EL (cell line): ENCODE data around the gene CDK9.
A peak's percentile ranks its signal among the peaks of the same experiment; 100 is the strongest.
"Not testable (repeated sequence)": the region's sequence is repeated elsewhere in the genome, so short reads cannot be mapped to it uniquely, and the experiment has no call there.

Experiments
- DNase-seq: peaks from one replicate; pipeline ENCODE4 v3.0.0-alpha.2; 2016

The CDK9 gene

DNA sequence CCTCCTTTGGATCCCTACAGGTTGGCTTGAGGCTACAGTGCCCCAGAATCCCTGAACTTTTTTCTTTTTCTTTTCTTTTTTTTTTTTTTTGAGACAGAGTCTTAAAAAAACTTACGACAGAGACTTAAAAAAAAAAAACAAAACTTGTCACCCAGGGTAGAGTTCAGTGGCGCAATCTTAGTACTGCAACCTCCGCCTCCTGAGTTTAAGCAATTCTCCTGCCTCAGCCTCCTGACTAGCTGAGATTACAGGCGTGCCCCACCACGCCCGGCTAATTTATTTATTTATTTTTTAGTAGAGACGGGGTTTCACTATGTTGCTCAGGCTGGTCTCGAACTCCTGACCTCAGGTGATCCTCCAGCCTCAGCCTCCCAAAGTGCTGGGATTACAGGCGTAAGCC, 4.9 kb upstream of the CDK9 start:
- DNase-seq = not testable (repeated sequence)

DNA sequence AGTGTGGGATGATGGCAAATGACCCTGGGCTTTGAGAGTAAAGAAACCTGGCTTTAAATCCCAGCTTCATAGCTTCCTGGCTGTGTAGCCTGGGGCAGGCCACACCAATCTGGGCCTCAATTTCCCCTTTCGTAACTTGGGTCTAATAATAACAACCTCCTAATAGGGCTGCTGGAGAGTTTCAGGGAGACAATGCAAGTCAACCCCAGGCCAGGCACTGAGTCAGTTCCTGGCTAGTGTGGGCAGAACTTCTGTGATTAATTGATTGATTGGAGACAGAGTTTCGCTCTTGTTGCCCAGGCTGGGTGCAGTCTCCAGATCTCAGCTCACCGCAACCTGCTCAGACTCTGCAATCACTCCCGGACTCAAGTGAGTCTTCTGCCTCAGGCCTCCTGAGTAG, 4.0 kb upstream of the CDK9 start:
- no peak for DNase-seq

GRCh38 chr9:127783111-127784008, 2.5 kb upstream of the CDK9 start:
- no peak for DNase-seq

DNA sequence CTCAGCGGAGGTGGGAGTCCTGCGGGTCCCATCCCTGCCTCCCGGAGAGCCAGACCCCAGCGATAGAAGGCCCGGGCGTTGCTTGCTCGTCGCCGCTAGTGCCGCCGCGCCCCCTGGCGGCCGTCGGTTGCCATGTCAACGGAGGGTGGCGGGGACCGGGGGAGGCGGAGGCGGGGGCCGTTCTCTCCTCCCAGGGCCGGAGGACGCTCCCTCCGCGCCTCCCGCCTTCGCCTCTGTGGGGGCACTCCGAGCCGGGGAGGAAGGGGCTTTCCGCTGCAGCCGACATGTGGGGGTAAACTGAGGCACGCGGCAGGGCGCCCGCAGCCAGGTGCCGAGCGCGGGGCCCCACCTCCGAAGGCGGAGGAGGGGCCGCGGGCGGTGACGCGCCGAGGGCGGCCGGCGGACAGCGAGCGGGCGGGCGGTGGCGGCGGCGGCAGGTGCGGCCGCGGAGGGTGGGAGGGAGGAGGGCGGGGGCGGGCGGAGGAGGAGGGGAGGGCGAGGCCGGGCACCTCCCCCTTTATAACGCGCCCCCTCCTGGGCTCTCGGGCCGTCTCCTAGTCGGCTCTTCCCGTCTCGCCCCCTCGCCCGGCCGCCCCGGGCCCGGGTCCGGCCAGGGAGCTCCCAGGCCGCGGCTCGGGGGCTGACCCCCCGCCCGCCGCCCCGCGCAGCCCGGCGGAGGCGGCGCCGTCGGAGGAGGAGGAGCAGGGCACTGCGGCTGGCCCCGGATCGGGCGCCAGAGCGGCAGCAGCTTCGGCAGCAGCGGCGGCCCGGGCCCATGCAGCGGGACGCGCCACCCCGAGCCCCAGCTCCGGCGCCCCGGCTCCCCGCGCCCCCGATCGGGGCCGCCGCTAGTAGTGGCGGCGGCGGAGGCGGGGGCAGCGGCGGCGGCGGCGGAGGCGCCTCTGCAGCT, 556 bp upstream of the CDK9 start:
- DNase-seq = peak; percentile 81

DNA sequence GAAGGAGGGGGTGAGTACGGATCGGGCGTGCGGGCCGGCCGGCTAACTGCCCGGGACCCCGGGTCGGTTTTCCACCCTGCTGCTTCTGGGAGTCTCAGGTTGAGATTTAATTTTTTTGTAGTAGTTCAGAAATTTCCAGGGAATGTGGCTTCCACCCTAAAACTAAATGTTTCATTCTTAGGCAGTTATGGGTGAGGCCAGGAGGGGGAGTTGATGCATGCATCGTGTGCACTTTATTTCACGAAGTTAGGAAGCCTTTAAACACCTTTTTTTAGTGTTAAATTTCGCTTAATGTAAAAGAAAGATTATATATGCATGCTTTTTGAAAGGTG, 905 bp downstream of the CDK9 start:
- no peak for DNase-seq

DNA sequence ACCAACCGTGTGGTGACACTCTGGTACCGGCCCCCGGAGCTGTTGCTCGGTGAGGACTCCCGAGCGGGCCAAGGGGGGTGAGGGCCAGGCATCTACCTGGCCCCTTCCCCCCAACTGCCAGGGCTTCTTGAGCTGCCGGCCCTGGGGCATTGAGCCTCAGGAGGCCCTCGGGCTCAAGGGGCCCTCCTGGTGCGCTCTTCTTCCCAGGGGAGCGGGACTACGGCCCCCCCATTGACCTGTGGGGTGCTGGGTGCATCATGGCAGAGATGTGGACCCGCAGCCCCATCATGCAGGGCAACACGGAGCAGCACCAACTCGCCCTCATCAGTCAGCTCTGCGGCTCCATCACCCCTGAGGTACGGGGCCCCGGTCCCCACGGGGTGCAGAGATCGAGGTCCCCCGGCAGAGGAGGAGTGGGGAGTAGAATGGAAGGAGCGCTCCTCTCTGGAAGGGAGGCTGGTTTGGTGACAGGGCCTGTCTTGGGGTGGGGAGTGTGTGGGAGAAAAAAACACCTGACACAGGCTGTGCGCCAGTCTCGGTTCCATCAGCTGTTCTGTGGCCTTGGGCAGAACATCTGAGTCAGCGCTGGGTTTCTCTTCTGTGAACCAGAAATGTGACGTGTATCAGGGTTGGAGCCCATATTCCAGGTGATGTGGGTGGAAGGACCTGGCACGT, 2.6 kb downstream of the CDK9 start:
- no peak for DNase-seq

- DNase-seq = no peak
Observed at GRCh38 chr9:127789179-127789578, 3.3 kb downstream of the CDK9 start.

GRCh38 chr9:127790094-127790855, 4.4 kb downstream of the CDK9 start:
- no peak for DNase-seq

- DNase-seq = no peak
Observed at GRCh38 chr9:127791085-127791484, 5.3 kb downstream of the CDK9 start.

DNA sequence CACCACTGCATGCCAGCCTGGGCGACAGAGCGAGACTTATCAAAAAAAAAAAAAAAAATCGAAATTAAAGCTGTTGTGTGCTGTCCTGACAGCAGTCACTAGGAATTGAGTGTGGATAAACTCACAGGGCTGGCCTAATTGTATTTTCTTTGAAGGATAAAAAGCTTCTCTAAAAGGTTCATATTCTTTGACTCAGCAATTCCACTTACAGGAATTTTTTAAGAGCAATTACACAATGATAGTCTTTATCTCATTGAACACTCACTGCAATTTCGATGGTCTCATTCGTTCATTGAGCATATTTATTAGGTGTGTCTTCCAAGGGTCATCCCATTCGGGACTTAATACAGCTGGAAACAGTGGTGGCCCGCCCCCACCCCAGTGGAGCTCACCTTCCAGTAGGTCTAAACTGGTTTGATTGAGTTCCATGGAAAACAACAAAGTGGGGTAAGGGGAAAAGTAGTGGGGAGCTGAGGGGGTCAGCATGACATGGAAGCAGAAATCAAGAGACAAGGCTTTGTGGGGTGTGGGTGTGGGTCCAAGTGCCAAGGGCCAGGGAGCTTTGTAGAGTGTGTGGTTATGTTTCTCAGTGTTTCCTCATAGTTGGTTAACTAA, 6.7 kb downstream of the CDK9 start:
- DNase-seq = no peak

DNA sequence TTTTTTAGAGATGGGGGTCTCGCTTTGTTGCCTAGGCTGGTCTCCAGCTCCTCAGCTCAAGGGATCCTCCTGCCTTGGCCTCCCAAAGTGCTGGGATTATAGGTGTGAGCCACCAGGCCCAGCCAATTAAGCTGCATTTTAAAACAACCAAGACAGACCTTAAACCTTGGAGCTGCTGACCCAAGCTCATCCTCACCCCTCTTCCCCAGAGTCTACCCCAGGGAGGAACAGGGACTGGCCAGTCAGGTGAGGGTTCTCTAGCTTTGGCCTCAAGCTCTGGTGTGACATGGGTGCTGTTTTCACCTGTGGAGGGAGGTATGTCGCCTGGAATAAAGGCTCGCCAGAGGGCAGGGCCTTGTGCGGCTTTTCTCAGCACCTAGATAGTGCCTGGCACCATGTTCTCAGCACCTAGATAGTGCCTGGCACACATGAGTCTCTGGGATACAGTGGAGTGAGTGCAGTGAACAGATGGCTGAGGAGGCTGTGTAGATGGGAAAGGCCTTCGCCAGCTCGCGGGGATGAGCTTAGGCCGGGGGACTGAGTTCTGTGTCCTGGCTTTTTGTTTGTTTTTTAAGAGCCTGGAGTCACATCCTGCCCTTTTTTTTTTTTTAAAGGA, 7.4 kb downstream of the CDK9 start:
- DNase-seq = no peak

DNA sequence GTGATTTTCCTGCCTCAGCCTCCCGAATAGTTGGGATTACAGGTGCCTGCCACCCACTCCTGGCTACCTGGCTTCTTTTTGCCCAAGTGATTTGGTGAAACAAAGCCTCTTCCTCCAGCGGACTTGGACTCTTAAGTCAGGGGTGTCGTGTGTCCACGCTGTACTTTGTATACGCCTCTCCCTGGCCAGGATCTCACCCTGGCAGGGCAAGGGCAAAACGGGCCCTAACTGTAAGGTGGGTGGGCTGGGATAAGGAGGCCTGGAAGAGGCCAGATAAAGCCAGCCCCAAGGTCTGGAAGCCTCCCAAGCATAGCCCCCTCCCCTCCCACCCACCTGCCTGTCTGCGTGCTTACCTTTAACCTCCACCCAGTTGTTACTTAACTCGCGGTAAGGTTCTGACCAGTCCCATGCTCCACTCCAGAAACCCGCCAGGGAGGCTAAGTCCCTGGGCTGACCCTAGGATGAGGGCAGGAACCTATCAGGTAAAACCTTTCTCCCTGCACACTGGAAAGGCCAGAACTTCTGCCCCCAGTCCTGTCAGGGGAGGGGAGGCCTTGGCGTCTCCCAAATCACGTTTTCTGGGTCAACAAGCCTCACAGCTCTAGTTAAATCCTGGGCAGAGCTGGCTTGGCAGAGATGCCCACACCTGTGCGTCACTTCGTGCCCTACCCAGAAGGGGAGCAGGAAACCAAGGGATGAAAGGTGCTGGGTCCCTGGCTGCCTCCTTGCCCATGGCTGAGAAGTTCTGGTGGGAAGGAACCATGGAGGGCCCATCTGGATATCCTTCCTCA, 8.4 kb downstream of the CDK9 start:
- DNase-seq = no peak

GRCh38 chr9:127796225-127796813, 10.5 kb downstream of the CDK9 start:
- peak; percentile 29 for DNase-seq

DNA sequence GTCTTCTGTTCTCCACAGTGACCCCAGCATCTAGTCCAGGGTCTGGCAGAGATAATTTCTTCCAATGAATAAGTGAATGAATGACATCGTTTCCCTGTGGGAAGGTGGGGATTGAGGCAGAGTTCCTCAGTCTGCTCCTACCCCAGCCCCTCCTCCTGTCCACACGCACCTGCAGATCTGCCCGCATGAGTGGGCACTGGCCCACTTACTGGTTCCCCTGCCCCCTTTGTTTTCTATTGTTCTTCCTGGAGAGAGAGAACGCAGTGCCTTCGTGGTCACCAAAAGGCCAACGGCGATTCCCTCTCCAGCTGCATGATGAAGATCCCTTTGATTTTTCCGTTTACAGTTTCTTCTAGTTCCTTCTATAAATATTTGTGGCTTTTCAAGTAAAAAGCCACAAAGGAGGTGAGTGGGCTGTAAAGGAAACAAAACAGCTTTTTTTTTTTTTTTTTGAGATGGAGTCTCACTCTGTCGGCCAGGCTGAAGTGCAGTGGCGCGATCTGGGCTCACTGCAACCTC, 11.1 kb downstream of the CDK9 start:
- DNase-seq = peak; percentile 42

DNA sequence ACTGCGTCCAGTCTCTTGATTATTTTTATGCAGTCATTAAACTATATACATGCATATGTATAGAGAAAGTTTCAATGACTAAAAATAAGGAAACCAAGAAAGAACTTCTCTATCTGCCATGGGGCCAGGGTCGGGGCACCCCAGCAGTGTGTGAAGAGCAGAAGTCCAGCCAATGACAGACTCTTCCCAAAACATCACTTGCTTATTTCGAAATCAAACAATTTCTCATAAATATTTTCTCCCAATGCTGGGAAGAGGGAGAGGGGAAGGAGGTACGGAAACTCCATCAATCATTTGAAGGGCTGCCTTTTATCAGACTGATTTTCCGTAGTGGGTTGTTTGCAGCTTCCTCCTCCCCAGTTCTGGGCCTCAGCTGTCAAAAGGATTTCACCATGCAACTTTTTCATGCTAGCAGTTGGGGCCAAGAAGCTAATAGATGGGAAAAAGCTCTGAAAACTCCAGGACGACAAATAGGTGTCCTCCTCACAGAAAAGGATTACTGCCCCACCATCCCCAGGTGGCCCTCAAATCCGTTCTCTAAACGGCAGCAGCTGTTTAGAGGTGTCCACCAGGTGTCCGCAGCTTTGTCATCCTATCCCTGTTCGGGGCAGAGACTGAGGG, 16.2 kb downstream of the CDK9 start:
- no peak for DNase-seq

DNA sequence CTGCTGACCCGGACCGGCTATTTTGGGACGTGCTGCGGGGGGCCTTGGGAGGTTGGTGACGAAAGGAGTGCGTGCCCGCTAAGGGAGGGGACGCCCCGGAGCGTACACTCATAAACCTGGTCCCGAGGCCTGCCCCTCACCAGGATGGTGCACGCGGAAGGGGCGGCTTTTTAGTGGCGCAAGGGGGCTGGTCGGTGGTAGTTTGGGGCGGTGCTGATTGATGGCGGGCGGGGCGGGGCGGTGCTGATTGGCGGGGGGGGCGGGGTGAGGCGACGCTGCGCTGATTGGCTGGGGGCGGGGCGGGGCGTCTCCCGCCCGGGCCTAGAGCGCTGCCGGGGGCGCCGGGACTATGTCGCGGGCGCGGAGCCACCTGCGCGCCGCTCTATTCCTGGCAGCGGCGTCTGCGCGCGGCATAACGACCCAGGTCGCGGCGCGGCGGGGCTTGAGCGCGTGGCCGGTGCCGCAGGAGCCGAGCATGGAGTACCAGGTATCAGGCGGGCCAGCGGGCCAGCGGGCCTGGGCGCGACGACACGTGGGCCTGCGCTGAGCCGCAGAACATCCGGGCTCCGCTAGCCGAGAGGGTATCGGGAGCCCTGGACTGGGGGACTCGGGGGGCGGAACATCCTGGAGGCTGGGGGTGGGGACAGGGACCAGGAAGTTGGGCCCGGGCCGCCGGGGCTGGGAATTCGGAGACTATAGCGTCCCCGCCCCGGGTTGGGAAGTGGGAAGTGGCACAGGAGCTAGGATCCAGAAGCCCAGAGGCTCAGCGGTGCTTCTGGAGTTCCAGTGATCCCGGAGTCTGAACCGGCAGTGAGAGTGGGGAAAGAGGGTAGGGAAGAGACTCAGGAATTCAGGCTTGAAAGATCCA, 17.0 kb downstream of the CDK9 start, which contains the start of gene FPGS:
Gene FPGS, plus strand, starts transcription at position 307 of the 868 bp plus-strand sequence. Its CDS starts 43 bp downstream, at position 350.
- DNase-seq = peak; percentile 93

DNA sequence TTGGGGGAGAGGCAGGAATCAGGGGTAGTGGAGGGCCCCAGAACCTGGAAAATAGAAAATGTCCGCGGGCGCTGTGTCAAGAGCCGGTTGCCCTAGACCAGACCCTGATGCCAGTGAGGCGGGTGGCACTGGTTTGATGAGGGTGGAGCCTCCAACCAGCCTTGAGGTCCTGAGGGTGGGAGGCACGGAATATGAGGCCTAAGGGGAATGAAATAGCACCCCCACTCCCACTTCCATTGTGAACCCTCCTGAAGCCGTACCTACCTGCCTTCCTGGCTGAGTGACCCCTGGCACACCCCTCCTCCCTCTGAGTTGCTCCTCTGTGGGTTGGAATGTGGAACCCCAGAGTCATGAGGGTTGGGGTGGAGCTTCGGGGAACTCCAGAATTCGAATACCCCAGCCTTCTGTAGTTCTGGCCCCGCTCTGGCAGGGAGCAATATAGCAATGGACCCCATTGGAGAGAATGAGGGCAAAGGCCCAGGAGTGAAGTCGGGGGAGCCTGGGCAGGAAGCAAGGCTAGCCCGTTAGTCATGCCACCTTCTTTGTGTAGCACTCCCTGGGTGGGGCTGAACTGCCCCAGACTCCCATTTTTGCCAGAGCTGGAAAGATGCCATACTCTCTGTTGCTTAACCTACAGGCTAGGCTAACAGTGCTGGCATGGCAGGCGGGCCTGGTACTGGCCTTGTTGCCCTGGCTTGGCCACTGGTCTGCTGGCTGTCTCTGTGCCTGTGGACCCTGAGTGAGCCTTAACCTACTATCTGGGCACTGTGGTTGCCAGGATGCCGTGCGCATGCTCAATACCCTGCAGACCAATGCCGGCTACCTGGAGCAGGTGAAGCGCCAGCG, 17.9 kb downstream of the CDK9 start:
- DNase-seq = peak; percentile 67

DNA sequence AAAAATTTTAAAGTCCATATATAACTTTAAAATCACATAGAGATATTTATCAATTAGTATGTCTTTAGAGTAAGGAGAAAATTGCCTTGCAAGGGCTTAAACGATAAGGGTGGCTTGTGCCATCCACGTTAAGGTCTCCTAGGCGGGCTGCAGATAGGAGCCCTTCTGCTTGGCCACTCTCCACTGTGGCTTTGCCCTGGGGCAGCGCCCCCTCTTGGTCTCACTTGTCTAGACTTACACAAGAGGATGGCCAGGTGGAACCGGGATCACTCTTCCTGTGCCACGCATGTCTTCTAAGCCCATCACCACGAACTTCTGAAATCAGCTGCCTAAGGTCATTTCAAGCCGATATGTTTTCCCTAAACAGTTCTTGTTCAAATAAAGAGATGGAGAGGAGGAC, 19.8 kb downstream of the CDK9 start:
- DNase-seq = peak; percentile 29
